Stomach (tissue), 9 donors: ENCODE measurements around the gene SERINC3. TPM values are rescaled to one million over a fixed set of nuclear protein-coding genes. Genes with fewer than 3 reads are reported as not detected.

Source experiments
- DNase-seq, 2 donors: peaks; one replicate each; pipeline versions ENCODE4 v3.0.0 to v3.0.0-alpha.2; 2013 to 2019
- H3K27ac ChIP-seq, 5 donors: fragments of 200-600 bp in 4 of 5; sonication (generic) in 4 of 5; one replicate each; pipeline ENCODE4 v1.5.1; 2013 to 2019; ENCODE audit warnings: mild to moderate bottlenecking in 1 of 5, moderate library complexity in 1 of 5
- H3K27me3 ChIP-seq, 3 donors: fragments of 200-600 bp; sonication (generic); one replicate each; pipeline ENCODE4 v1.5.1; 2017 to 2019; ENCODE audit warnings: mixed run types in 1 of 3
- H3K36me3 ChIP-seq, 4 donors: fragments of 200-600 bp; sonication (generic); 1 replicate in 3 of 4; 2 replicates in 1 of 4; pipeline ENCODE4 v1.5.1; 2016 to 2019
- H3K4me1 ChIP-seq, 4 donors: fragments of 200-600 bp; sonication (generic); one replicate each; pipeline ENCODE4 v1.5.1; 2016 to 2019
- H3K4me3 ChIP-seq, 4 donors: fragments of 200-600 bp; sonication (generic) in 3 of 4; one replicate each; pipeline ENCODE4 v1.5.1; 2016 to 2019; ENCODE audit warnings: mild to moderate bottlenecking in 1 of 4
- H3K9me3 ChIP-seq, 4 donors: fragments of 200-600 bp; sonication (generic); one replicate each; pipeline ENCODE4 v1.5.1; 2016 to 2019
- EP300 ChIP-seq: sonication (generic); formaldehyde crosslinking; IDR thresholded peaks from one replicate; pipeline ENCODE4 v1.6.1; 2017; ENCODE audit warnings: antibody characterized with exemption
- POLR2A ChIP-seq, 4 donors: fragments of 450-650 bp; IDR thresholded peaks; one replicate each; pipeline ENCODE4 v1.6.1; 2016; ENCODE audit warnings: antibody characterized with exemption in 4 of 4, control low read depth in 2 of 4, mild to moderate bottlenecking in 1 of 4, moderate library complexity in 1 of 4
- POLR2AphosphoS5 ChIP-seq, 3 donors: sonication (generic); formaldehyde crosslinking; IDR thresholded peaks; one replicate each; pipeline ENCODE4 v1.6.1; 2016; ENCODE audit warnings: antibody characterized with exemption in 3 of 3
- WGBS, 5 donors: extraction: QIAGEN DNeasy Blood & Tissue Kit in 3 of 5; methylation state at CpG; one replicate each; pipeline versions ENCODE4 v1.1.5 to v1.1.7; 2013 to 2018; 5-methylcytosine and 5-hydroxymethylcytosine counted together
- intact Hi-C: fragments of 100-400 bp; cut with DNase I; formaldehyde crosslinking; loops from one replicate; pipeline ENCODE4 v1.15.1; 2023; ENCODE audit warnings: low total_unique reads
- polyA plus RNA-seq, 3 donors: library from polyadenylated mRNA; stranded (reverse); fragments of 200-250 nt; gene quantifications; one replicate each; pipeline ENCODE4 v1.2.3, GENCODE V29; 2013
- total RNA-seq, 5 donors: library from RNA; depleted of rRNA; stranded (reverse); fragments of >200 nt; gene quantifications; one replicate each; pipeline versions ENCODE4 v1.1.0 to v1.2.3, GENCODE V29; 2014 to 2016
- TF ChIP-seq, protein P1 (sequence below), 7 experiments: fragments of 450-650 bp in 4 of 7; fragments of 200-600 bp in 3 of 7; sonication (generic) in 3 of 7; IDR thresholded peaks; one replicate each; pipeline ENCODE4 v1.5.1; 2016 to 2019; ENCODE audit warnings: antibody characterized with exemption in 7 of 7, control low read depth in 2 of 7, mild to moderate bottlenecking in 1 of 7
- donor health status: healthy with polysubstance abuse.
- donor health status: Bipolar disorder and iron deficiency.
- donor health status: healthy.

Gene SERINC3
- total and polyA plus RNA-seq, 8 donors, result 9.6 to 109 (median 42.9) TPM

DNA sequence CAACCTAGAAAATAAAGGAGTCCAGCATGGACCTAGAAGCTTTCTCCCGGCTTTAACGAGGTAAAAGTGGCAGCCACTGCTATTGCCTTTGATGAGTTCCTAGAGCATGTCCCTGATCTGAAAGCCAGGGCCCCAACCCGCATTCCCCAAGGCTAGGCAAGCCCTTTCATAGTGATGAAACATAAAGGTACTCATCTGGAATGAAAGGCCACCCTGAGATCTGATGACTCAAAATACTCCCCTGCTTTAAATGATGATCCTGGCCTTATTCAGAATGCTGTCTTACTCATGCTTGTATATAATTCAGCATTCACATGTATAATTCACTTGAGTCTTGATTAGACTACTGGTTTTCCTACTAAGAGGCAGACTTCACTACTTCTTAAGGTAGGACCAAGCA lies 24.9 kb downstream of the SERINC3 start:
- peak overlapping the region in 1 of 5 donors; percentile 58 for H3K27ac ChIP-seq
- WGBS, 5 donors, result 78 to 96% (median 87%) methylated on average over 3 of the region's 3 CpGs
- H3K27me3 ChIP-seq, result no peaks in the 10 kb centered on the region
- no peak overlapping the region for H3K4me3 ChIP-seq
- intact Hi-C loops, result no loop called here
- no peak for TF ChIP-seq POLR2AphosphoS5 (IDR thresholded peaks at IDR 0.05)
- TF ChIP-seq POLR2A (IDR thresholded peaks at IDR 0.05), result no peak
- TF ChIP-seq EP300, result no peak
- TF ChIP-seq, protein P1, sequence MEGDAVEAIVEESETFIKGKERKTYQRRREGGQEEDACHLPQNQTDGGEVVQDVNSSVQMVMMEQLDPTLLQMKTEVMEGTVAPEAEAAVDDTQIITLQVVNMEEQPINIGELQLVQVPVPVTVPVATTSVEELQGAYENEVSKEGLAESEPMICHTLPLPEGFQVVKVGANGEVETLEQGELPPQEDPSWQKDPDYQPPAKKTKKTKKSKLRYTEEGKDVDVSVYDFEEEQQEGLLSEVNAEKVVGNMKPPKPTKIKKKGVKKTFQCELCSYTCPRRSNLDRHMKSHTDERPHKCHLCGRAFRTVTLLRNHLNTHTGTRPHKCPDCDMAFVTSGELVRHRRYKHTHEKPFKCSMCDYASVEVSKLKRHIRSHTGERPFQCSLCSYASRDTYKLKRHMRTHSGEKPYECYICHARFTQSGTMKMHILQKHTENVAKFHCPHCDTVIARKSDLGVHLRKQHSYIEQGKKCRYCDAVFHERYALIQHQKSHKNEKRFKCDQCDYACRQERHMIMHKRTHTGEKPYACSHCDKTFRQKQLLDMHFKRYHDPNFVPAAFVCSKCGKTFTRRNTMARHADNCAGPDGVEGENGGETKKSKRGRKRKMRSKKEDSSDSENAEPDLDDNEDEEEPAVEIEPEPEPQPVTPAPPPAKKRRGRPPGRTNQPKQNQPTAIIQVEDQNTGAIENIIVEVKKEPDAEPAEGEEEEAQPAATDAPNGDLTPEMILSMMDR (IDR thresholded peaks at IDR 0.05), result no peak
- H3K36me3 ChIP-seq, result peaks cover 69 to 100% (median 100%) of the 10 kb centered on the region in 4 donors
- no peak for DNase-seq
- H3K4me1 ChIP-seq, result peaks cover 0 to 20% (median 4%) of the 10 kb centered on the region in 4 donors
- H3K9me3 ChIP-seq, result no peaks in the 10 kb centered on the region

DNA sequence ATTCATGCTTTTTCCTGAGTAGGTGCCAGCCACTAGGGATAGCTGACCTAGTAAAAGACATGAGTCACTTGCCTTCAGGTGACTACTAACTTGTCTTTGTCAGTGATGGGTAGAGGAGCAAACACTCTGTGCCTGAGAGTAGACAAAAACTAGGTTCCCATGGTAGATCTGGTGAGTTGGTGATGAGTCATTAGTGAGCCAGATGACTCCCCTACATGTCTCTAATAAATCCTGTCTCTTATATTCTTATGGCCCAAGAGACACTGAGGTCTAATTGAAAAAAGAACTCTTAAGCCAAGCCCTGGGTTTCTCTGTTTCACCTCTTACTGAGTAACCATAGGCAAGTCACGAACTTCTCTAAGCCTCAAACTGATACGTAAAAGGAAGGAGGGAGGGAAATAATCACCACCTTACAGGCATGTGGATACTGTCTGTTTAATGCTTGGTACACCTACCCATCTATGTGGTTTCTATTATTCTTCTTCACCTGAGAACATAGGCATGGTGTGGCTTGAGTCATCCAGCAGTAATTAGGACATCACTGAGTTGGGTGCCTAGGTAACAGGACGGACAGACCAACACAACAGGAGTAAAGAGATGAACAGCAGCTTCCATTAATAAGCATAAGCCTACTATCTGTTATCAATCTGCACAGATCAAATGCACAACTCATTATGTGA lies 25.9 kb downstream of the SERINC3 start:
- intact Hi-C loops, result no loop called here
- peaks cover 0 to 29% (median 6%) of the 10 kb centered on the region in 4 donors for H3K4me1 ChIP-seq
- WGBS, 5 donors, result 75 to 85% (median 80%) methylated on average over 3 of the region's 3 CpGs
- peaks cover 69 to 100% (median 100%) of the 10 kb centered on the region in 4 donors for H3K36me3 ChIP-seq
- H3K9me3 ChIP-seq, result no peaks in the 10 kb centered on the region
- H3K27ac ChIP-seq, result peak overlapping the region in 4 of 5 donors; percentile 9 to 69 (median 48)
- no peak for DNase-seq
- no peaks in the 10 kb centered on the region for H3K27me3 ChIP-seq
- H3K4me3 ChIP-seq, result no peak overlapping the region
- TF ChIP-seq EP300 (no peak), POLR2AphosphoS5 (IDR thresholded peaks at IDR 0.05) (no peak), POLR2A (IDR thresholded peaks at IDR 0.05) (no peak)
- TF ChIP-seq, protein P1 (IDR thresholded peaks at IDR 0.05), result no peak

DNA sequence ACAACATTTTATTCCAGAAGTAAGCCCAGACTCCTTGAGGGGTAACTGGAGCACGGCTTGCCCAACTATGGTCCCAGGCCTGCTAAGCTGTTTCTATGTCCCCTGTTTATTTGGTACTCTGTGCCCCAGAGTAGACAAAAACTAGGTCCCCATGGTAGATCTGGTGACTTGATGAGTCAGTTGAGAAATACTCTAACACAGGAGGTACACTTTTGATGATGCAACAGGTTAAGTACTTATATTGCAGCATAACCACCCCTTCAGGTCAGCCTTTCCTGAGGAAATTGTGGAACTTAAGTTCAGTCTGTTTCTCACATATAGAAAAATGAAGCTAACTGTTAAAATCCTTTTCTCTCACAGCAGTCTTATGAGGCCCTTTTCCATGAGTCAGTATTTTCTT lies 26.6 kb downstream of the SERINC3 start:
- no peaks in the 10 kb centered on the region for H3K9me3 ChIP-seq
- TF ChIP-seq, protein P1 (IDR thresholded peaks at IDR 0.05), result no peak
- no peak for TF ChIP-seq POLR2A (IDR thresholded peaks at IDR 0.05)
- TF ChIP-seq POLR2AphosphoS5 (IDR thresholded peaks at IDR 0.05), result no peak
- no peak for TF ChIP-seq EP300
- H3K27ac ChIP-seq, result peak overlapping the region in 4 of 5 donors; percentile 17 to 69 (median 48)
- DNase-seq, result no peak
- WGBS, 5 donors, result 82 to 100% (median 90%) methylated on average over 1 of the region's 1 CpG
- peaks cover 62 to 100% (median 99%) of the 10 kb centered on the region in 4 donors for H3K36me3 ChIP-seq
- no peaks in the 10 kb centered on the region for H3K27me3 ChIP-seq
- intact Hi-C loops, result no loop called here
- peaks cover 0 to 29% (median 6%) of the 10 kb centered on the region in 4 donors for H3K4me1 ChIP-seq
- no peak overlapping the region for H3K4me3 ChIP-seq

- H3K27me3 ChIP-seq, result no peaks in the 10 kb centered on the region
- TF ChIP-seq POLR2A (IDR thresholded peaks at IDR 0.05), result no peak
- no peak for TF ChIP-seq EP300
- TF ChIP-seq, protein P1 (IDR thresholded peaks at IDR 0.05), result no peak
- TF ChIP-seq POLR2AphosphoS5 (IDR thresholded peaks at IDR 0.05), result no peak
- WGBS, 5 donors, result 86 to 100% (median 91%) methylated on average over 3 of the region's 3 CpGs
- peak overlapping the region in 4 of 5 donors; percentile 17 to 69 (median 48) for H3K27ac ChIP-seq
- peaks cover 62 to 100% (median 99%) of the 10 kb centered on the region in 4 donors for H3K36me3 ChIP-seq
- no peak for DNase-seq
- H3K4me3 ChIP-seq, result no peak overlapping the region
- H3K4me1 ChIP-seq, result peaks cover 0 to 29% (median 6%) of the 10 kb centered on the region in 4 donors
- intact Hi-C loops, result no loop called here
- H3K9me3 ChIP-seq, result no peaks in the 10 kb centered on the region
These were observed 27.2 kb downstream of the SERINC3 start for GRCh38 chr20:44494681-44495080.
